Duodenal mucosa (tissue), 2 donors: ENCODE results near the gene MR1.

Experiments
- H3K27ac ChIP-seq: one replicate; pipeline ENCODE4 v1.7.0; 2013; ENCODE audit warnings: low read depth, low read length
- H3K27me3 ChIP-seq, 2 donors: one replicate each; pipeline ENCODE4 v1.7.0; 2013; ENCODE audit warnings: low read length in 2 of 2, control low read depth in 1 of 2; ENCODE audit not compliant: insufficient read depth in 2 of 2, control insufficient read depth in 1 of 2
- H3K36me3 ChIP-seq, 2 donors: one replicate each; pipeline ENCODE4 v1.7.0; 2013; ENCODE audit warnings: low read length in 2 of 2, control low read depth in 1 of 2; ENCODE audit not compliant: insufficient read depth in 2 of 2, control insufficient read depth in 1 of 2
- H3K4me1 ChIP-seq, 2 donors: one replicate each; pipeline ENCODE4 v1.7.0; 2013; ENCODE audit warnings: low read length in 2 of 2, control low read depth in 1 of 2; ENCODE audit not compliant: insufficient read depth in 2 of 2, control insufficient read depth in 1 of 2
- H3K4me3 ChIP-seq, 2 donors: one replicate each; pipeline ENCODE4 v1.7.0; 2013; ENCODE audit warnings: low read length in 2 of 2, low read depth in 1 of 2
- H3K9ac ChIP-seq, 2 donors: one replicate each; pipeline ENCODE4 v1.7.0; 2013; ENCODE audit warnings: low read length in 2 of 2, low read depth in 1 of 2
- H3K9me3 ChIP-seq, 2 donors: one replicate each; pipeline ENCODE4 v1.7.0; 2013; ENCODE audit warnings: low read length in 2 of 2, control low read depth in 1 of 2; ENCODE audit not compliant: control insufficient read depth in 1 of 2

MR1 gene

GRCh38 chr1:181079920-181080319, 46.1 kb downstream of the MR1 start:
- Histone ChIP-seq H3K9ac (no peak overlapping the region), H3K27me3 (peaks cover 0 to 3% of the 10 kb centered on the region in 2 donors), H3K9me3 (no peaks in the 10 kb centered on the region), H3K36me3 (no peaks in the 10 kb centered on the region), H3K4me1 (peaks cover 0 to 3% of the 10 kb centered on the region in 2 donors), H3K4me3 (no peak overlapping the region), H3K27ac (no peak overlapping the region)

GRCh38 chr1:181080556-181080955, 46.8 kb downstream of the MR1 start:
- no peak overlapping the region for H3K9ac ChIP-seq
- no peaks in the 10 kb centered on the region for H3K9me3 ChIP-seq
- peaks cover 0 to 3% of the 10 kb centered on the region in 2 donors for H3K27me3 ChIP-seq
- H3K4me1 ChIP-seq = peaks cover 0 to 3% of the 10 kb centered on the region in 2 donors
- H3K27ac ChIP-seq = no peak overlapping the region
- no peaks in the 10 kb centered on the region for H3K36me3 ChIP-seq
- no peak overlapping the region for H3K4me3 ChIP-seq

GRCh38 chr1:181081395-181081794, 47.6 kb downstream of the MR1 start:
- Histone ChIP-seq H3K27ac (no peak overlapping the region), H3K4me1 (peaks cover 0 to 3% of the 10 kb centered on the region in 2 donors), H3K4me3 (no peak overlapping the region), H3K36me3 (no peaks in the 10 kb centered on the region), H3K9me3 (no peaks in the 10 kb centered on the region), H3K9ac (no peak overlapping the region), H3K27me3 (peaks cover 0 to 2% of the 10 kb centered on the region in 2 donors)

GRCh38 chr1:181083842-181084605, 50.2 kb downstream of the MR1 start:
- no peak overlapping the region for H3K27ac ChIP-seq

GRCh38 chr1:181084606-181084969, 50.8 kb downstream of the MR1 start:
- no peaks in the 10 kb centered on the region for H3K27me3 ChIP-seq
- H3K9me3 ChIP-seq = no peaks in the 10 kb centered on the region
- H3K27ac ChIP-seq = no peak overlapping the region
- peaks cover 4 to 12% of the 10 kb centered on the region in 2 donors for H3K4me1 ChIP-seq
- H3K4me3 ChIP-seq = no peak overlapping the region
- no peak overlapping the region for H3K9ac ChIP-seq
- H3K36me3 ChIP-seq = no peaks in the 10 kb centered on the region

More at GRCh38 chr1:181083842-181084605, 50.2 kb downstream of the MR1 start:
- no peaks in the 10 kb centered on the region for H3K9me3 ChIP-seq
- no peaks in the 10 kb centered on the region for H3K27me3 ChIP-seq
- H3K9ac ChIP-seq = no peak overlapping the region
- no peaks in the 10 kb centered on the region for H3K36me3 ChIP-seq
- no peak overlapping the region for H3K4me3 ChIP-seq
- peaks cover 4 to 12% of the 10 kb centered on the region in 2 donors for H3K4me1 ChIP-seq

- no peaks in the 10 kb centered on the region for H3K9me3 ChIP-seq
- peaks cover 12 to 16% of the 10 kb centered on the region in 2 donors for H3K4me1 ChIP-seq
- H3K27me3 ChIP-seq = no peaks in the 10 kb centered on the region
- H3K9ac ChIP-seq = no peak overlapping the region
- no peak overlapping the region for H3K27ac ChIP-seq
- H3K4me3 ChIP-seq = no peak overlapping the region
- H3K36me3 ChIP-seq = no peaks in the 10 kb centered on the region
These were observed 52.3 kb downstream of the MR1 start for GRCh38 chr1:181086091-181086490.

GRCh38 chr1:181086926-181087325, 53.1 kb downstream of the MR1 start:
- H3K4me3 ChIP-seq = no peak overlapping the region
- H3K27me3 ChIP-seq = no peaks in the 10 kb centered on the region
- H3K36me3 ChIP-seq = no peaks in the 10 kb centered on the region
- H3K4me1 ChIP-seq = peaks cover 18 to 24% of the 10 kb centered on the region in 2 donors
- H3K9ac ChIP-seq = no peak overlapping the region
- no peaks in the 10 kb centered on the region for H3K9me3 ChIP-seq
- no peak overlapping the region for H3K27ac ChIP-seq

- Histone ChIP-seq H3K9me3 (no peaks in the 10 kb centered on the region), H3K36me3 (no peaks in the 10 kb centered on the region), H3K4me1 (peaks cover 24 to 28% of the 10 kb centered on the region in 2 donors), H3K4me3 (peak overlapping the region in 1 of 2 donors; percentile 81), H3K27me3 (no peaks in the 10 kb centered on the region), H3K27ac (no peak overlapping the region), H3K9ac (peak overlapping the region in 1 of 2 donors; percentile 70)
These were observed 53.7 kb downstream of the MR1 start for GRCh38 chr1:181087400-181087901.

DNA sequence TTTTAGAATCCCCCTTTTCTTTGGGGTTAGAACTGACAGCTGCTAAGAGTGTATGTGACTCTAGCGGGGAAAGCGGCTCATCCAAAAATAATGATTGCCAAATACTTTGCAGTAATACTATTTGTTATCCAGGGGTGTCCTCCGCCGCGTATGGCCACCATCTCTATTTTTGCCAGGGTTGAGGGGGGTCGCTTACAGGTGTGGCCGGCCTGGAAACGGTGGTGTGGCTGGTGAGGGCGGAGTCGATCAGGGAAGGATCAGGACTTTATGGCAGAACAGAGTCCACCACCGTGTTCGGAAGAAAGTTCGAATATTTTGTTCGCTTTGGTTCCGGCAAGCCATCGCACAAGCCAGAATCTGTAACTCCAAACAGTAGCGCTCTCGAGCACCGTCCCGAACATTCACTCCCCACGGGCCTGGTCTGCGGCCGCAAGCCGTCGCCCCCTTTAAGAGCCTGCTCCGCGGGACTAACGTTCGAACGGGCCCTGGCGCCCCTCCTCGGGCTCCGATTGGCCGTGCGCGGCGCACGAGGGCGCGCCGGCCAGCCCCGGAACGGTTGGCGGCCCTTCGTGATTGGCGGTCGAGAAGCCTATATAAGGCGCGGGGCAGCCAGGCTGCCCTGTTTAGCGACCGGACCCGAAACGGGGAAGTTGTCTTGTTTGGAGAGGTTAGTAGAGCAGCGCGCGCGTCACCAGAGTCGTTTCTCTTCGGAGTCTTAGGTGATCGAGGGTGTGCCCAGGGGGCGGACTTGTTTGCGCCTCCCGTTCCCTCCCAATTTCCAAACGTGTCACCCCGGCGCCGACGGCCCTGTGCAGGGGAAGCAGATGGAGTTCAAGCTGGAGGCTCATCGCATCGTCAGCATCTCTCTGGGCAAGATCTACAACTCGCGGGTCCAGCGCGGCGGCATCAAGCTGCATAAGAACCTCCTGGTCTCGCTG, 54.6 kb downstream of the MR1 start, which contains the start of gene IER5:
TSS of gene IER5 (plus strand) at position 622 of the 938 bp plus-strand sequence. CDS start at position 825, 203 bp downstream.
- no peaks in the 10 kb centered on the region for H3K9me3 ChIP-seq

More for the DNA sequence above, 54.6 kb downstream of the MR1 start, which contains the start of gene IER5:
- Histone ChIP-seq H3K27ac (peak within 1 kb of the TSS; percentile 92), H3K9ac (peak within 1 kb of the TSS; percentile 90), H3K36me3 (peaks cover 0 to 5% of the 10 kb centered on the region in 2 donors), H3K4me3 (peak within 1 kb of the TSS; percentile 93 to 98), H3K4me1 (peaks cover 30 to 37% of the 10 kb centered on the region in 2 donors), H3K27me3 (no peaks in the 10 kb centered on the region)
